Keratinocyte (primary cell): ENCODE measurements around the gene PCDH9. TPM values are rescaled to one million over a fixed set of nuclear protein-coding genes. Genes with fewer than 3 reads are reported as not detected.

Source experiments
- DNase-seq: peaks from one replicate; pipeline ENCODE4 v3.0.0-alpha.2; 2011; ENCODE audit warnings: low read depth, missing footprints, low spot score
- FAIRE-seq: peaks from 2 replicates; lab custom pipeline; 2011; peaks lifted over from hg19 to GRCh38; lab: Jason Lieb, UNC
- H2AFZ ChIP-seq: 2 replicates; pipeline ENCODE4 v1.6.0; 2012; ENCODE audit warnings: low read length, control low read depth, inconsistent platforms; ENCODE audit not compliant: control insufficient read depth
- H3K27ac ChIP-seq: 2 replicates; pipeline ENCODE4 v1.5.1; 2011; ENCODE audit warnings: low read length; ENCODE audit not compliant: control insufficient read depth, insufficient read depth
- H3K27me3 ChIP-seq: 3 replicates; pipeline ENCODE4 v1.6.0; 2011; ENCODE audit warnings: low read length; ENCODE audit not compliant: control insufficient read depth, insufficient read depth; ENCODE audit errors: extremely low read depth
- H3K36me3 ChIP-seq, 2 experiments: 2 replicates in 1 of 2; 3 replicates in 1 of 2; pipeline ENCODE4 v1.5.1; 2011; ENCODE audit warnings: low read length in 2 of 2, mild to moderate bottlenecking in 1 of 2; ENCODE audit not compliant: control insufficient read depth in 2 of 2, insufficient read depth in 2 of 2; ENCODE audit errors: extremely low read depth in 1 of 2
- H3K4me1 ChIP-seq: 3 replicates; pipeline ENCODE4 v1.5.1; 2011; ENCODE audit warnings: low read length; ENCODE audit not compliant: control insufficient read depth, insufficient read depth; ENCODE audit errors: extremely low read depth
- H3K4me2 ChIP-seq: 3 replicates; pipeline ENCODE4 v1.6.0; 2011; ENCODE audit warnings: low read depth, low read length; ENCODE audit not compliant: control insufficient read depth, insufficient read depth; ENCODE audit errors: extremely low read depth
- H3K4me3 ChIP-seq, 3 experiments: fragments of 200-600 bp in 1 of 3; sonication (generic) in 1 of 3; 2 replicates in 2 of 3; 3 replicates in 1 of 3; pipeline ENCODE4 v1.5.1; 2011 to 2016; ENCODE audit warnings: low read length in 3 of 3, mild to moderate bottlenecking in 3 of 3, control low read depth in 2 of 3, inconsistent platforms in 1 of 3, low read depth in 1 of 3, mixed read lengths in 1 of 3, mixed run types in 1 of 3, moderate library complexity in 1 of 3; ENCODE audit not compliant: control insufficient read depth in 2 of 3, insufficient read depth in 2 of 3; ENCODE audit errors: extremely low read depth in 1 of 3
- H3K79me2 ChIP-seq: 2 replicates; pipeline ENCODE4 v1.6.0; 2012; ENCODE audit warnings: low read length; ENCODE audit not compliant: control insufficient read depth, insufficient read depth
- H3K9ac ChIP-seq: 3 replicates; pipeline ENCODE4 v1.6.0; 2011; ENCODE audit warnings: low read length; ENCODE audit not compliant: control insufficient read depth, insufficient read depth; ENCODE audit errors: extremely low read depth
- H3K9me1 ChIP-seq: 3 replicates; pipeline ENCODE4 v1.6.0; 2011; ENCODE audit warnings: low read length; ENCODE audit not compliant: control insufficient read depth, insufficient read depth; ENCODE audit errors: extremely low read depth
- H3K9me3 ChIP-seq: 2 replicates; pipeline ENCODE4 v1.5.1; 2012; ENCODE audit warnings: low read depth, low read length; ENCODE audit not compliant: control insufficient read depth
- H4K20me1 ChIP-seq: 3 replicates; pipeline ENCODE4 v1.6.0; 2011; ENCODE audit warnings: low read length; ENCODE audit not compliant: control insufficient read depth, insufficient read depth; ENCODE audit errors: extremely low read depth
- CTCF ChIP-seq, 3 experiments: IDR thresholded peaks in 1 of 3; conservative IDR thresholded peaks in 1 of 3; optimal IDR thresholded peaks in 1 of 3; 2 replicates in 2 of 3; 3 replicates in 1 of 3; pipeline versions ENCODE3 to v1.5.1; 2011; ENCODE audit warnings: low read length in 3 of 3, mild to moderate bottlenecking in 3 of 3, moderate library complexity in 2 of 3, control low read depth in 1 of 3, inconsistent platforms in 1 of 3; ENCODE audit not compliant: insufficient read depth in 2 of 3; ENCODE audit errors: extremely low read depth in 1 of 3
- EZH2 ChIP-seq: IDR thresholded peaks from one replicate; pipeline ENCODE4 v1.6.1; 2012; ENCODE audit warnings: inconsistent platforms, mild to moderate bottlenecking, low read length, moderate library complexity
- dilution Hi-C: fragments of 300-500 bp; cut with MboI; formaldehyde crosslinking; loops from one replicate; pipeline ENCODE4 v1.7.0; 2020; ENCODE audit warnings: low sequenced_read_pairs; ENCODE audit not compliant: extremely low pct_ligation_motif_present
- polyA plus RNA-seq, 5 experiments: library from polyadenylated mRNA; depleted of rRNA in 3 of 5; stranded (reverse) in 3 of 5; stranded (forward) in 1 of 5; unstranded in 1 of 5; fragments of >200 nt; gene quantifications; 1 replicate in 1 of 5; 2 replicates in 3 of 5; 3 replicates in 1 of 5; pipeline versions ENCODE4 v1.2.1 to v1.2.3, GENCODE V29; 2011 to 2012; ENCODE audit warnings: missing spikeins in 2 of 5, low read depth in 1 of 5, low replicate concordance in 1 of 5

PCDH9 gene
- polyA plus RNA-seq, 1 donor (not counting 4 experiments of a cell fraction or from before 2014, with no cell fraction given), result 0.21 TPM

- no peak overlapping the region for H3K4me3 ChIP-seq
- no peaks in the 10 kb centered on the region for H3K36me3 ChIP-seq
- no peaks in the 10 kb centered on the region for H4K20me1 ChIP-seq
- dilution Hi-C loops, result no loop called here
- no peak overlapping the region for H2AFZ ChIP-seq
- no peaks in the 10 kb centered on the region for H3K9me3 ChIP-seq
- H3K79me2 ChIP-seq, result no peaks in the 10 kb centered on the region
- no peak overlapping the region for H3K4me2 ChIP-seq
- FAIRE-seq (no peak), DNase-seq (no peak)
- H3K4me1 ChIP-seq, result no peaks in the 10 kb centered on the region
- no peak overlapping the region for H3K27ac ChIP-seq
- H3K9me1 ChIP-seq, result no peaks in the 10 kb centered on the region
- TF ChIP-seq EZH2 (no peak), CTCF (optimal IDR thresholded peaks at IDR 0.05 in 1 of 3, IDR thresholded peaks at IDR 0.05 in 1 of 3, conservative IDR thresholded peaks at IDR 0.05 in 1 of 3; ENCODE audit: extremely low read depth in 1 of 3, insufficient read depth in 2 of 3, low read length in 3 of 3) (no peak)
- H3K27me3 ChIP-seq, result no peaks in the 10 kb centered on the region
- H3K9ac ChIP-seq, result no peak overlapping the region
Measured at GRCh38 chr13:66344805-66345517, 885.2 kb downstream of the PCDH9 start.

GRCh38 chr13:66343224-66343828 lies 886.8 kb downstream of the PCDH9 start:
- Histone ChIP-seq H3K27me3 (no peaks in the 10 kb centered on the region), H2AFZ (no peak overlapping the region), H3K36me3 (no peaks in the 10 kb centered on the region), H3K4me2 (no peak overlapping the region), H3K79me2 (no peaks in the 10 kb centered on the region), H3K9ac (no peak overlapping the region), H3K9me1 (no peaks in the 10 kb centered on the region), H3K4me1 (no peaks in the 10 kb centered on the region), H3K27ac (no peak overlapping the region), H3K4me3 (no peak overlapping the region), H4K20me1 (no peaks in the 10 kb centered on the region), H3K9me3 (no peaks in the 10 kb centered on the region)
- FAIRE-seq (no peak), DNase-seq (no peak)
- TF ChIP-seq CTCF (optimal IDR thresholded peaks at IDR 0.05 in 1 of 3, IDR thresholded peaks at IDR 0.05 in 1 of 3, conservative IDR thresholded peaks at IDR 0.05 in 1 of 3; ENCODE audit: extremely low read depth in 1 of 3, insufficient read depth in 2 of 3, low read length in 3 of 3) (no peak), EZH2 (no peak)
- dilution Hi-C loops, result no loop called here
